Effector memory CD8-positive, alpha-beta T cell (primary cell): Measurements from ENCODE around the gene FERMT2.

Experiments
- ATAC-seq: fragments of 150-1000 bp; cut with Tn5 transposase; replicated peaks from 2 replicates; pipeline ENCODE4 v1.10.0; 2021; ENCODE audit warnings: mild to moderate bottlenecking, moderate library complexity
- DNase-seq, 3 experiments: peaks; one replicate each; pipeline ENCODE4 v3.0.0; 2021
- H3K27ac Mint-ChIP-seq, 2 donors: one replicate each; pipeline ENCODE4 v1.8.0; 2022; ENCODE audit warnings: mild to moderate bottlenecking in 2 of 2, mixed read lengths in 2 of 2, moderate library complexity in 2 of 2
- H3K27me3 Mint-ChIP-seq, 2 donors: one replicate each; pipeline ENCODE4 v1.8.0; 2022; ENCODE audit warnings: mixed read lengths in 2 of 2
- H3K36me3 Mint-ChIP-seq: one replicate; pipeline ENCODE4 v1.8.0; 2022; ENCODE audit warnings: mild to moderate bottlenecking, moderate library complexity, mixed read lengths; ENCODE audit not compliant: insufficient read depth
- H3K4me1 Mint-ChIP-seq, 2 donors: one replicate each; pipeline ENCODE4 v1.8.0; 2022; ENCODE audit warnings: low read depth in 2 of 2, mixed read lengths in 2 of 2
- H3K4me3 Mint-ChIP-seq, 2 donors: one replicate each; pipeline ENCODE4 v1.8.0; 2022; ENCODE audit warnings: mild to moderate bottlenecking in 2 of 2, mixed read lengths in 2 of 2, moderate library complexity in 2 of 2
- H3K9me3 Mint-ChIP-seq, 2 donors: one replicate each; pipeline ENCODE4 v1.8.0; 2022; ENCODE audit warnings: mixed read lengths in 2 of 2

FERMT2 gene

GRCh38 chr14:52907949-52908348 lies 42.9 kb downstream of the FERMT2 start:
- Mint-ChIP-seq H3K36me3 (no peaks in the 10 kb centered on the region), H3K27ac (no peak overlapping the region), H3K27me3 (peaks cover 9 to 24% of the 10 kb centered on the region in 2 donors), H3K4me1 (peaks cover 0 to 8% of the 10 kb centered on the region in 2 donors), H3K4me3 (no peak overlapping the region), H3K9me3 (no peaks in the 10 kb centered on the region)
- DNase-seq, result no peak
- no peak for ATAC-seq

- Mint-ChIP-seq H3K9me3 (no peaks in the 10 kb centered on the region), H3K27ac (peak overlapping the region in 1 of 2 donors; percentile 2), H3K36me3 (no peaks in the 10 kb centered on the region), H3K27me3 (peaks cover 9 to 33% of the 10 kb centered on the region in 2 donors), H3K4me1 (peaks cover 0 to 6% of the 10 kb centered on the region in 2 donors), H3K4me3 (no peak overlapping the region)
- DNase-seq (no peak), ATAC-seq (no peak)
Observed at GRCh38 chr14:52906141-52906601, 44.7 kb downstream of the FERMT2 start.

- Mint-ChIP-seq H3K27ac (no peak overlapping the region), H3K36me3 (no peaks in the 10 kb centered on the region), H3K4me1 (peaks cover 0 to 6% of the 10 kb centered on the region in 2 donors), H3K27me3 (peaks cover 0 to 23% of the 10 kb centered on the region in 2 donors), H3K9me3 (no peaks in the 10 kb centered on the region), H3K4me3 (no peak overlapping the region)
- ATAC-seq (no peak), DNase-seq (no peak)
Observed at GRCh38 chr14:52902971-52903619, 47.8 kb downstream of the FERMT2 start.

GRCh38 chr14:52901357-52901980 lies 49.4 kb downstream of the FERMT2 start:
- DNase-seq, result no peak
- Mint-ChIP-seq H3K27me3 (peaks cover 0 to 23% of the 10 kb centered on the region in 2 donors), H3K9me3 (no peaks in the 10 kb centered on the region), H3K27ac (no peak overlapping the region), H3K4me3 (no peak overlapping the region), H3K4me1 (peaks cover 0 to 4% of the 10 kb centered on the region in 2 donors), H3K36me3 (no peaks in the 10 kb centered on the region)
- no peak for ATAC-seq

- H3K27me3 Mint-ChIP-seq, result peaks cover 0 to 22% of the 10 kb centered on the region in 2 donors
- H3K4me1 Mint-ChIP-seq, result peaks cover 0 to 2% of the 10 kb centered on the region in 2 donors
- H3K27ac Mint-ChIP-seq, result no peak overlapping the region
- ATAC-seq, result no peak
- H3K4me3 Mint-ChIP-seq, result no peak overlapping the region
- H3K9me3 Mint-ChIP-seq, result no peaks in the 10 kb centered on the region
- no peak for DNase-seq
- H3K36me3 Mint-ChIP-seq, result no peaks in the 10 kb centered on the region
Observed at GRCh38 chr14:52900731-52901130, 50.1 kb downstream of the FERMT2 start.

- DNase-seq, result no peak
- Mint-ChIP-seq H3K36me3 (no peaks in the 10 kb centered on the region), H3K4me3 (no peak overlapping the region), H3K27ac (no peak overlapping the region), H3K9me3 (no peaks in the 10 kb centered on the region), H3K4me1 (peaks cover 3 to 6% of the 10 kb centered on the region in 2 donors), H3K27me3 (peaks cover 0 to 12% of the 10 kb centered on the region in 2 donors)
- ATAC-seq, result no peak
Observed at GRCh38 chr14:52898496-52898895, 52.4 kb downstream of the FERMT2 start.

- DNase-seq (no peak), ATAC-seq (peak; percentile 53)
- Mint-ChIP-seq H3K36me3 (peaks cover 5% of the 10 kb centered on the region), H3K4me3 (no peak overlapping the region), H3K27me3 (no peaks in the 10 kb centered on the region), H3K9me3 (no peaks in the 10 kb centered on the region), H3K27ac (no peak overlapping the region), H3K4me1 (peaks cover 3 to 6% of the 10 kb centered on the region in 2 donors)
Observed at GRCh38 chr14:52895000-52895399, 55.9 kb downstream of the FERMT2 start.

GRCh38 chr14:52891800-52892199 lies 59.0 kb downstream of the FERMT2 start:
- no peak overlapping the region for H3K27ac Mint-ChIP-seq

GRCh38 chr14:52888839-52889838 lies 61.7 kb downstream of the FERMT2 start:
- Mint-ChIP-seq H3K36me3 (peaks cover 8% of the 10 kb centered on the region), H3K27ac (no peak overlapping the region), H3K4me1 (no peaks in the 10 kb centered on the region), H3K9me3 (no peaks in the 10 kb centered on the region), H3K4me3 (no peak overlapping the region), H3K27me3 (peaks cover 0 to 5% of the 10 kb centered on the region in 2 donors)
- DNase-seq (no peak), ATAC-seq (no peak)

More at GRCh38 chr14:52891800-52892199, 59.0 kb downstream of the FERMT2 start:
- H3K4me1 Mint-ChIP-seq, result peaks cover 3 to 6% of the 10 kb centered on the region in 2 donors
- H3K9me3 Mint-ChIP-seq, result no peaks in the 10 kb centered on the region
- peaks cover 8% of the 10 kb centered on the region for H3K36me3 Mint-ChIP-seq
- no peak for DNase-seq
- no peak overlapping the region for H3K4me3 Mint-ChIP-seq
- no peak for ATAC-seq
- H3K27me3 Mint-ChIP-seq, result no peaks in the 10 kb centered on the region

GRCh38 chr14:52888159-52888558 lies 62.7 kb downstream of the FERMT2 start:
- no peak for DNase-seq
- Mint-ChIP-seq H3K36me3 (peaks cover 6% of the 10 kb centered on the region), H3K27me3 (peaks cover 0 to 5% of the 10 kb centered on the region in 2 donors), H3K9me3 (no peaks in the 10 kb centered on the region), H3K4me3 (no peak overlapping the region), H3K27ac (no peak overlapping the region), H3K4me1 (no peaks in the 10 kb centered on the region)
- no peak for ATAC-seq

- H3K27ac Mint-ChIP-seq, result no peak overlapping the region
- H3K9me3 Mint-ChIP-seq, result no peaks in the 10 kb centered on the region
- H3K4me1 Mint-ChIP-seq, result no peaks in the 10 kb centered on the region
- DNase-seq (no peak), ATAC-seq (no peak)
- peaks cover 0 to 5% of the 10 kb centered on the region in 2 donors for H3K27me3 Mint-ChIP-seq
- H3K36me3 Mint-ChIP-seq, result peaks cover 3% of the 10 kb centered on the region
- H3K4me3 Mint-ChIP-seq, result no peak overlapping the region
Observed at GRCh38 chr14:52885230-52885629, 65.6 kb downstream of the FERMT2 start.

- no peak overlapping the region for H3K27ac Mint-ChIP-seq
- no peak for DNase-seq
Observed at GRCh38 chr14:52883658-52884057, 67.2 kb downstream of the FERMT2 start.

GRCh38 chr14:52882824-52883223 lies 68.0 kb downstream of the FERMT2 start:
- H3K36me3 Mint-ChIP-seq, result no peaks in the 10 kb centered on the region
- ATAC-seq, result no peak
- peaks cover 0 to 5% of the 10 kb centered on the region in 2 donors for H3K27me3 Mint-ChIP-seq
- no peak overlapping the region for H3K4me3 Mint-ChIP-seq
- no peak overlapping the region for H3K27ac Mint-ChIP-seq
- H3K4me1 Mint-ChIP-seq, result no peaks in the 10 kb centered on the region
- H3K9me3 Mint-ChIP-seq, result no peaks in the 10 kb centered on the region
- no peak for DNase-seq

More at GRCh38 chr14:52883658-52884057, 67.2 kb downstream of the FERMT2 start:
- Mint-ChIP-seq H3K9me3 (no peaks in the 10 kb centered on the region), H3K36me3 (no peaks in the 10 kb centered on the region), H3K4me3 (no peak overlapping the region), H3K4me1 (no peaks in the 10 kb centered on the region), H3K27me3 (peaks cover 0 to 5% of the 10 kb centered on the region in 2 donors)
- ATAC-seq, result no peak
